Endothelial cell of umbilical vein (primary cell): Measurements from ENCODE around the gene NPHP3. TPM values are rescaled to one million over a fixed set of nuclear protein-coding genes. Genes with fewer than 3 reads are reported as not detected.

Experiments
- BruUV-seq: library from RNA; stranded (reverse); fragments of 400-500 nt; replicated peaks from 2 replicates; lab custom pipeline; 2021; lab: Mats Ljungman, UMichigan
- CTCF ChIA-PET: fragments of 300-600, 350-600 bp; sonication (Branson Sonifier 250); formaldehyde crosslinking; loops from one replicate; lab custom pipeline; 2021; ENCODE audit warnings: antibody characterized with exemption, inconsistent platforms; lab: Charles Lee
- POLR2A ChIA-PET: fragments of 300-600, 350-600 bp; sonication (Branson Sonifier 250); formaldehyde crosslinking; loops from one replicate; lab custom pipeline; 2021; ENCODE audit warnings: antibody characterized with exemption, inconsistent platforms; lab: Charles Lee
- DNase-seq: peaks from one replicate; pipeline ENCODE4 v3.0.0-alpha.2; 2011; ENCODE audit warnings: low read depth, low spot score
- FAIRE-seq: peaks from 2 replicates; lab custom pipeline; 2011; peaks lifted over from hg19 to GRCh38; lab: Jason Lieb, UNC
- H2AFZ ChIP-seq: 2 replicates; pipeline ENCODE4 v1.6.0; 2012; ENCODE audit warnings: low read depth, low read length, control low read depth, inconsistent platforms
- H3K27ac ChIP-seq: 2 replicates; pipeline ENCODE4 v1.5.1; 2011; ENCODE audit warnings: low read depth, mild to moderate bottlenecking, control low read depth, low read length, moderate library complexity; ENCODE audit not compliant: insufficient read depth
- H3K27me3 ChIP-seq, 2 experiments: 2 replicates each; pipeline versions ENCODE4 v1.6.0 to v1.6.1; 2011; ENCODE audit warnings: low read length in 2 of 2, mixed read lengths in 1 of 2; ENCODE audit not compliant: control insufficient read depth in 2 of 2, insufficient read depth in 2 of 2
- H3K36me3 ChIP-seq, 2 experiments: 2 replicates in 1 of 2; 3 replicates in 1 of 2; pipeline ENCODE4 v1.5.1; 2011; ENCODE audit warnings: low read length in 2 of 2, mild to moderate bottlenecking in 1 of 2, moderate library complexity in 1 of 2; ENCODE audit not compliant: control insufficient read depth in 2 of 2, insufficient read depth in 2 of 2; ENCODE audit errors: extremely low read depth in 1 of 2
- H3K4me1 ChIP-seq: 3 replicates; pipeline ENCODE4 v1.5.1; 2011; ENCODE audit warnings: mild to moderate bottlenecking, low read length; ENCODE audit not compliant: control insufficient read depth, insufficient read depth; ENCODE audit errors: extremely low read depth
- H3K4me2 ChIP-seq: 2 replicates; pipeline ENCODE4 v1.6.1; 2011; ENCODE audit warnings: low read length, control low read depth, mixed read lengths; ENCODE audit not compliant: insufficient read depth
- H3K4me3 ChIP-seq, 3 experiments: fragments of 200-600 bp in 1 of 3; sonication (generic), shearing (Covaris generic) in 1 of 3; replicated peaks in 1 of 3; 2 replicates each; pipeline ENCODE4 v1.5.1; 2011 to 2016; ENCODE audit warnings: control low read depth in 3 of 3, low read length in 3 of 3, mild to moderate bottlenecking in 2 of 3, inconsistent platforms in 1 of 3, low read depth in 1 of 3, moderate library complexity in 1 of 3; ENCODE audit not compliant: insufficient read depth in 1 of 3
- H3K79me2 ChIP-seq: 2 replicates; pipeline ENCODE4 v1.6.0; 2012; ENCODE audit warnings: low read length, inconsistent platforms; ENCODE audit not compliant: control insufficient read depth, insufficient read depth
- H3K9ac ChIP-seq: replicated peaks from 2 replicates; pipeline ENCODE3; 2011; ENCODE audit warnings: low read length, control low read depth; ENCODE audit not compliant: insufficient read depth; ENCODE audit errors: extremely low read depth
- H3K9me1 ChIP-seq: replicated peaks from 3 replicates; pipeline ENCODE4 v1.6.0; 2011; ENCODE audit warnings: mild to moderate bottlenecking, low read length; ENCODE audit not compliant: control insufficient read depth, insufficient read depth; ENCODE audit errors: extremely low read depth
- H3K9me3 ChIP-seq: replicated peaks from 2 replicates; pipeline ENCODE4 v1.5.1; 2012; ENCODE audit warnings: low read length, inconsistent platforms; ENCODE audit not compliant: control insufficient read depth, insufficient read depth
- H4K20me1 ChIP-seq: replicated peaks from 2 replicates; pipeline ENCODE3; 2011; ENCODE audit warnings: mild to moderate bottlenecking, low read length; ENCODE audit not compliant: control insufficient read depth, insufficient read depth; ENCODE audit errors: extremely low read depth
- CTCF ChIP-seq, 2 donors: IDR thresholded peaks; 1 replicate in 1 of 2; 2 replicates in 1 of 2; pipeline ENCODE4 v1.5.1; 2011; ENCODE audit warnings: low read length in 2 of 2, mild to moderate bottlenecking in 2 of 2, moderate library complexity in 2 of 2, control low read depth in 1 of 2, inconsistent platforms in 1 of 2, low read depth in 1 of 2; ENCODE audit not compliant: insufficient read depth in 1 of 2; ENCODE audit errors: extremely low read depth in 1 of 2
- EZH2 ChIP-seq: IDR thresholded peaks from 2 replicates; pipeline ENCODE4 v1.6.1; 2012; ENCODE audit warnings: borderline replicate concordance, low read depth, mild to moderate bottlenecking, moderate library complexity, low read length, inconsistent platforms; ENCODE audit not compliant: severe bottlenecking
- FOS ChIP-seq: IDR thresholded peaks from 2 replicates; pipeline ENCODE4 v1.6.1; 2011; ENCODE audit warnings: mild to moderate bottlenecking, low read length, moderate library complexity, borderline replicate concordance; ENCODE audit not compliant: insufficient read depth
- GATA2 ChIP-seq: IDR thresholded peaks from 2 replicates; pipeline ENCODE4 v1.7.0; 2011; ENCODE audit warnings: low read depth, mild to moderate bottlenecking, moderate library complexity, mixed read lengths, low read length; ENCODE audit not compliant: insufficient read length, insufficient read depth
- JUN ChIP-seq: IDR thresholded peaks from 2 replicates; pipeline ENCODE4 v1.6.1; 2011; ENCODE audit warnings: borderline replicate concordance, low read depth; ENCODE audit not compliant: insufficient read length, insufficient read depth
- MAX ChIP-seq: IDR thresholded peaks from 2 replicates; pipeline ENCODE4 v1.6.1; 2011; ENCODE audit not compliant: insufficient read depth, insufficient read length
- MYC ChIP-seq: IDR thresholded peaks from one replicate; pipeline ENCODE4 v1.6.1; 2011; ENCODE audit warnings: mild to moderate bottlenecking, low read depth, low read length
- POLR2A ChIP-seq: IDR thresholded peaks from 2 replicates; pipeline ENCODE4 v1.6.1; 2012; ENCODE audit warnings: low read depth, mild to moderate bottlenecking, control low read depth, low read length
- POLR2AphosphoS5 ChIP-seq: IDR thresholded peaks from 2 replicates; pipeline ENCODE4 v1.6.1; 2012; ENCODE audit warnings: low read depth, mild to moderate bottlenecking, control low read depth, low read length, moderate library complexity; ENCODE audit not compliant: insufficient read depth
- dilution Hi-C: fragments of 300-500 bp; cut with MboI; formaldehyde crosslinking; loops from one replicate; pipeline ENCODE4 v1.15.0; 2019; ENCODE audit warnings: low sequenced_read_pairs; ENCODE audit not compliant: extremely low pct_ligation_motif_present
- intact Hi-C: fragments of 100-400 bp; cut with micrococcal nuclease; formaldehyde crosslinking; loops from one replicate; pipeline ENCODE4 v1.10.0; 2022
- polyA plus RNA-seq, 4 experiments: library from polyadenylated mRNA; depleted of rRNA in 3 of 4; stranded (reverse) in 3 of 4; unstranded in 1 of 4; fragments of >200 nt; gene quantifications; 2 replicates each; pipeline versions ENCODE4 v1.2.1 to v1.2.3, GENCODE V29; 2011 to 2012; ENCODE audit warnings: missing spikeins in 1 of 4
- total RNA-seq: library from RNA; stranded (reverse); gene quantifications from 2 replicates; pipeline ENCODE4 v1.2.3, GENCODE V29; 2021

NPHP3 gene
- total and polyA plus RNA-seq, 2 donors (not counting 3 experiments of a cell fraction or from before 2014, with no cell fraction given) = 20.8 to 30.3 TPM

GRCh38 chr3:132643366-132643765 is 78.8 kb downstream of the NPHP3 start:
- no TSS peak for BruUV-seq
- Histone ChIP-seq H3K9me1 (no peaks in the 10 kb centered on the region), H3K9me3 (no peaks in the 10 kb centered on the region), H3K4me2 (no peak overlapping the region), H3K9ac (no peak overlapping the region), H3K4me1 (peaks cover 15% of the 10 kb centered on the region), H3K79me2 (no peaks in the 10 kb centered on the region), H2AFZ (no peak overlapping the region), H3K27me3 (no peaks in the 10 kb centered on the region), H4K20me1 (no peaks in the 10 kb centered on the region), H3K4me3 (no peak overlapping the region), H3K36me3 (no peaks in the 10 kb centered on the region), H3K27ac (no peak overlapping the region)
- no peak for TF ChIP-seq POLR2AphosphoS5
- TF ChIP-seq EZH2 = no peak
- no peak for TF ChIP-seq CTCF (IDR thresholded peaks at IDR 0.05; ENCODE audit: extremely low read depth in 1 of 2, insufficient read depth in 1 of 2, low read depth in 1 of 2, low read length in 2 of 2)
- TF ChIP-seq MYC = no peak
- TF ChIP-seq MAX = no peak
- no peak for TF ChIP-seq FOS
- TF ChIP-seq JUN = no peak
- TF ChIP-seq POLR2A = no peak
- TF ChIP-seq GATA2 = no peak
- ChIA-PET CTCF (interaction anchor here (0.6 to 6.8 kb wide), 27 partner anchors 10 to 572 kb away, joined by 3 to 423 read pairs (median 9); partner anchors contain the start of genes ACAD11, ACKR4 and UBA5), POLR2A (interaction anchor here (1.1 kb wide), 1 partner anchor 108 kb away, joined by 4 read pairs; no protein-coding TSS in a partner anchor)
- dilution Hi-C loops = loop anchor here (25.0 kb wide), 1 partner anchor 106 kb away; no protein-coding TSS in a partner anchor
- intact Hi-C loops = loop anchor here (2.0 kb wide), 2 partner anchors 49 to 291 kb away; no protein-coding TSS in a partner anchor
- no peak for FAIRE-seq
- no peak for DNase-seq
